RWPE2 (cell line): Measurements from ENCODE around the gene TMEM63C.
A peak's percentile ranks its signal among the peaks of the same experiment; 100 is the strongest.
"Not testable (repeated sequence)": the region's sequence is repeated elsewhere in the genome, so short reads cannot be mapped to it uniquely, and the experiment has no call there.

Experiments
- ATAC-seq: fragments of 200-7000 bp; cut with Tn5 transposase; 3 replicates; pipeline ENCODE4 v1.9.1; 2021; ENCODE audit warnings: low read depth
- DNase-seq: peaks from one replicate; pipeline ENCODE4 v3.0.0-alpha.2; 2020; ENCODE audit warnings: low spot score
- H3K27ac ChIP-seq: fragments of 450-650 bp; 2 replicates; pipeline ENCODE4 v1.5.1; 2017; ENCODE audit warnings: mild to moderate bottlenecking; ENCODE audit not compliant: poor library complexity, severe bottlenecking
- H3K27me3 ChIP-seq: fragments of 250-450 bp; sonication (Bioruptor Pico); 2 replicates; pipeline ENCODE4 v1.5.1; 2021; ENCODE audit warnings: mild to moderate bottlenecking, moderate library complexity; ENCODE audit not compliant: insufficient read depth, poor library complexity, severe bottlenecking
- H3K36me3 ChIP-seq: fragments of 250-450 bp; sonication (Bioruptor Pico); 2 replicates; pipeline ENCODE4 v1.5.1; 2020; ENCODE audit warnings: low read depth, mild to moderate bottlenecking, moderate library complexity
- H3K4me1 ChIP-seq: fragments of 250-450 bp; sonication (Bioruptor Pico); 2 replicates; pipeline ENCODE4 v1.5.1; 2021; ENCODE audit warnings: mild to moderate bottlenecking, moderate library complexity; ENCODE audit not compliant: insufficient read depth, poor library complexity, severe bottlenecking
- H3K4me3 ChIP-seq: fragments of 250-450 bp; sonication (Bioruptor Pico); 2 replicates; pipeline ENCODE4 v1.5.1; 2021; ENCODE audit warnings: mild to moderate bottlenecking, moderate library complexity; ENCODE audit not compliant: severe bottlenecking
- H3K9me3 ChIP-seq: fragments of 250-450 bp; sonication (Bioruptor Pico); 2 replicates; pipeline ENCODE4 v1.5.1; 2021; ENCODE audit warnings: mild to moderate bottlenecking, moderate library complexity; ENCODE audit not compliant: severe bottlenecking
- CTCF ChIP-seq: fragments of 450-650 bp; IDR thresholded peaks from one replicate; pipeline ENCODE4 v1.5.1; 2017; ENCODE audit warnings: mild to moderate bottlenecking, moderate library complexity; ENCODE audit not compliant: poor library complexity, severe bottlenecking

TMEM63C gene

GRCh38 chr14:77172916-77173315 is 8.7 kb upstream of the TMEM63C start:
- no peak for ATAC-seq
- Histone ChIP-seq H3K4me3 (no peak overlapping the region), H3K27me3 (no peaks in the 10 kb centered on the region), H3K27ac (no peak overlapping the region), H3K36me3 (no peaks in the 10 kb centered on the region), H3K4me1 (no peaks in the 10 kb centered on the region), H3K9me3 (peaks cover 14% of the 10 kb centered on the region)
- TF ChIP-seq CTCF: no peak
- DNase-seq: no peak

GRCh38 chr14:77173911-77174617 is 7.5 kb upstream of the TMEM63C start:
- not testable (repeated sequence) for H3K4me3 ChIP-seq, H3K27me3 ChIP-seq, H3K27ac ChIP-seq, H3K4me1 ChIP-seq, DNase-seq, H3K36me3 ChIP-seq
- ATAC-seq: peak; percentile 82
- peaks cover 14% of the 10 kb centered on the region for H3K9me3 ChIP-seq

- no peaks in the 10 kb centered on the region for H3K27me3 ChIP-seq
- H3K9me3 ChIP-seq: peaks cover 1% of the 10 kb centered on the region
- no peak overlapping the region for H3K4me3 ChIP-seq
- H3K36me3 ChIP-seq: no peaks in the 10 kb centered on the region
- no peak overlapping the region for H3K27ac ChIP-seq
- no peaks in the 10 kb centered on the region for H3K4me1 ChIP-seq
- no peak for TF ChIP-seq CTCF
- DNase-seq (no peak), ATAC-seq (no peak)
These were observed 5.8 kb upstream of the TMEM63C start for GRCh38 chr14:77175843-77176242.

GRCh38 chr14:77177702-77178101 is 3.9 kb upstream of the TMEM63C start:
- no peak for TF ChIP-seq CTCF
- H3K27me3 ChIP-seq: no peaks in the 10 kb centered on the region
- H3K4me3 ChIP-seq: no peak overlapping the region
- H3K4me1 ChIP-seq: no peaks in the 10 kb centered on the region
- no peak for DNase-seq
- no peaks in the 10 kb centered on the region for H3K36me3 ChIP-seq
- H3K27ac ChIP-seq: no peak overlapping the region
- no peak for ATAC-seq
- no peaks in the 10 kb centered on the region for H3K9me3 ChIP-seq

- no peak overlapping the region for H3K4me3 ChIP-seq
- no peaks in the 10 kb centered on the region for H3K4me1 ChIP-seq
- no peak for TF ChIP-seq CTCF
- no peak overlapping the region for H3K27ac ChIP-seq
- H3K9me3 ChIP-seq: no peaks in the 10 kb centered on the region
- DNase-seq (no peak), ATAC-seq (no peak)
- H3K27me3 ChIP-seq: no peaks in the 10 kb centered on the region
- no peaks in the 10 kb centered on the region for H3K36me3 ChIP-seq
These were observed 2.9 kb upstream of the TMEM63C start for GRCh38 chr14:77178656-77179055.
